ENCODE measurements around the gene PGLYRP2. TPM values are rescaled to one million over a fixed set of nuclear protein-coding genes. Genes with fewer than 3 reads are reported as not detected.

PGLYRP2 gene
- polyA plus RNA-seq, 3 donors, result 0.08 TPM; not detected in 2

Other genes starting within 250 kb of the PGLYRP2 start
- 1 to 10 TPM; 4.8 to 5.1 (median 5.1) TPM for gene EPHX3, start 247.1 kb downstream of the PGLYRP2 start, polyA plus RNA-seq (ENCODE audit: insufficient read length in 3 of 3)
- 10 to 100 TPM; 52.9 to 61.5 (median 56.8) TPM for gene BRD4, start 147.0 kb downstream of the PGLYRP2 start, polyA plus RNA-seq (ENCODE audit: insufficient read length in 3 of 3)
- 10 to 100 TPM; 26.9 to 36.9 (median 27.2) TPM for gene AKAP8, start 99.7 kb downstream of the PGLYRP2 start, polyA plus RNA-seq (ENCODE audit: insufficient read length in 3 of 3)
- 100 to 1,000 TPM; 111 to 119 (median 112) TPM for gene AKAP8L, start 60.5 kb downstream of the PGLYRP2 start, polyA plus RNA-seq (ENCODE audit: insufficient read length in 3 of 3)
- 10 to 100 TPM; 23.6 to 40.5 (median 38.7) TPM for gene WIZ, start 29.5 kb downstream of the PGLYRP2 start, polyA plus RNA-seq (ENCODE audit: insufficient read length in 3 of 3)
- gene RASAL3, start 15.0 kb downstream of the PGLYRP2 start, polyA plus RNA-seq (ENCODE audit: insufficient read length in 3 of 3), result 1 to 10 TPM in 1 of 3 donors, under 1 TPM in 2; 0.51 to 1.3 (median 0.92) TPM
- under 1 TPM; 0.11 to 0.22 (median 0.16) TPM for gene CYP4F22, start 29.0 kb upstream of the PGLYRP2 start, polyA plus RNA-seq (ENCODE audit: insufficient read length in 3 of 3)
- gene CYP4F8, start 135.7 kb upstream of the PGLYRP2 start, polyA plus RNA-seq (ENCODE audit: insufficient read length in 3 of 3), result not detected
- under 1 TPM; 0.37 to 0.92 (median 0.62) TPM for gene CYP4F3, start 161.4 kb upstream of the PGLYRP2 start, polyA plus RNA-seq (ENCODE audit: insufficient read length in 3 of 3)
- 1 to 10 TPM in 1 of 3 donors, under 1 TPM in 1, not detected in 1; 0.62 to 1.3 TPM for gene CYP4F12, start 193.6 kb upstream of the PGLYRP2 start, polyA plus RNA-seq (ENCODE audit: insufficient read length in 3 of 3)
- gene OR10H2, start 248.5 kb upstream of the PGLYRP2 start, polyA plus RNA-seq (ENCODE audit: insufficient read length in 3 of 3), result not detected

All from renal cortex interstitium (tissue), 3 donors.